Measurements from ENCODE around the gene SLC27A1. TPM values are rescaled to one million over a fixed set of nuclear protein-coding genes. Genes with fewer than 3 reads are reported as not detected.
"Not testable (repeated sequence)": the region's sequence is repeated elsewhere in the genome, so short reads cannot be mapped to it uniquely, and the experiment has no call there.

Gene SLC27A1
- total and polyA plus RNA-seq, 5 donors, result 28.2 to 63.6 (median 38.7) TPM

DNA sequence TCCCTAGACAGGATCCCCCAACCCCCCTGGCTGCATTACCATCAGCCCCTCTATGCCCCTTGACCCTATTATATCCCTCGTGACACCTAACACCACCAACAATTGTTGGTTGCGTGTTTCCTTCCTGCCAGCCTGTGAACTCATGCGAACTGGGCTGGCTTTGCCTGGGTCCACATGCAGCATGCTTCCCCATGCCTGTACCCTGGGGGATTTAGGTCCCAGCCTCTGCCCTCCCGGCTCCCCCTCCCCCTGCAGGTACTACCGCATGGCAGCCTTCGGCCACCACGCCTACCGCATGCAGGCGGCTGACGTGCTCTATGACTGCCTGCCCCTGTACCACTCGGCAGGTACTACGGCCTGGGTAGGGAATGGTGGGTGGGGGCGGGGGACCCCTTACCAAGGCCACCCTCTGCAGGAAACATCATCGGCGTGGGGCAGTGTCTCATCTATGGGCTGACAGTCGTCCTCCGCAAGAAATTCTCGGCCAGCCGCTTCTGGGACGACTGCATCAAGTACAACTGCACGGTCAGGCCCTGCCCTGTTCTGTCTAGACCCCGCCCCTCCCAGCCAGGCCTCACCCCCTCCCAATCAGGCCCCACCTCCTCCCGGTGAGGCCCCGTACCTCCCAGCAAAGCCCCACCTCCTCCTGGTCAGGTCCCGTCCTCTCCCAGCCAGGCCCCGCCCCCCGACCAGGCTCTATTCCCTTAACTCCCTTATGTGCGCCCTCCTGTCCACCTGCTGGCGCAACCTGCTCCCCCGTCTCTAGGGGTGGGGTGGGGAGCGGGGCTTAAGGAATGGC is 18.5 kb downstream of the SLC27A1 start:
- DNase-seq (peak; percentile 72 to 87 (median 85)), ATAC-seq (peak; percentile 82 to 95)
- Histone ChIP-seq H3K27ac (ENCODE audit: low read length) (no peak overlapping the region), H3K9me3 (ENCODE audit: control insufficient read depth, low read length) (no peaks in the 10 kb centered on the region), H3K27me3 (ENCODE audit: control insufficient read depth, insufficient read depth) (no peaks in the 10 kb centered on the region), H3K4me1 (ENCODE audit: control insufficient read depth, insufficient read depth, low read length) (no peaks in the 10 kb centered on the region), H3K4me3 (ENCODE audit: low read length) (no peak overlapping the region)
- intact Hi-C loops (cut with DNase I), result no loop called here
- 47% methylated on average over 31 of the region's 31 CpGs for WGBS

DNA sequence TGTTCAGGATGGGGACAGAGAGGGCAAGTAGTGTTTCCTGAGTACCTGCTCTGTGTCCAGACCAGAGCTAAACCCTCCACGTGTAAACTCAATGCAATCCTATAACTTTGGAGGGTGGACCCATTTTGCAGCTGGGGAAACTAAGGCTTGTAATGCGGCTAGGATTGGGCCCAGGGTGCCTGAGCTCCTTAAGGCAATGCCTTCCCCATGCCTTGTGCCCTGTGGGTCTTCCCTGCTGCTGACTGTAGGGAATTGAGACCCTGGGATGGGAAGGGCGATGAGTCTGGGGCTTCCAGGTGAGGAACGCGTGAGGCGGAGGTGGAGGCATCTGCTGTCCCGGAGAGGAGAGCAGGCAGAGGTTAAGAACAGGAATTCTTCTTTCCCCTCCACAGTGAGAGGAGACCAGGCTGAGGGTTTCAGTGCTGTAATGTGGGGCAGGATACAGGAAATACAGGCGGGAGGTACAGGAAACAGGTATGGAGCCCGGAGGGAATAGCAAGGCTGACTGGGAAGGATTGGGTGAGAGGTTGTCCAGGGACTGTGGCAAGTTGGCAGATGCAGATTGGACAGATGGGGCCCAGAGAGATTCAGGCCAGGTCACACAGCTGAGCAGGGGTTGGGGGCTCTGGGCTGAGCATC is 19.2 kb downstream of the SLC27A1 start:
- ATAC-seq (peak in 1 of 2 donors; percentile 12), DNase-seq (peak in 1 of 3 donors; percentile 16)
- Histone ChIP-seq H3K27me3 (ENCODE audit: control insufficient read depth, insufficient read depth) (no peaks in the 10 kb centered on the region), H3K9me3 (ENCODE audit: control insufficient read depth, low read length) (no peaks in the 10 kb centered on the region), H3K27ac (ENCODE audit: low read length) (no peak overlapping the region), H3K4me3 (ENCODE audit: low read length) (no peak overlapping the region), H3K4me1 (ENCODE audit: control insufficient read depth, insufficient read depth, low read length) (no peaks in the 10 kb centered on the region)
- 67% methylated on average over 9 of the region's 9 CpGs for WGBS
- intact Hi-C loops (cut with DNase I), result no loop called here

DNA sequence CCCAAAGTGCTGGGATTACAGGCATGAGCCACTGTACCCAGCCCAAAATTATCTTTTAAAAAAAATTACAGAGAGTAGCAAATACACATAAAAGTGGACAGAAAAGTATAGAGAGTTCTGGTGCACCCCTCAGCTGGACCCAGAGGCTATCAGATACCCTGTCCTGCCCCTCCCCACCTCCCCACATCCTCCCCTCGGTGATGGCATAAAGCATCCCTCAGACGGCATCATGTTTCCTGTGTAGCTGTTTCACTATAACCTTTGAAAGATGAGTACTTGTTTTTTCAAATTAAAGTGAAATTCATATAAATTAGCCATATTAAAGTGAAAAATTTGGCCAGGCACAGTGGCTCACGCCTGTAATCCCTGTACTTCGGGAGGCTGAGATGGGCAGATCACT is 20.1 kb downstream of the SLC27A1 start:
- no peak for ATAC-seq
- 62% methylated on average over 4 of the region's 4 CpGs for WGBS
- intact Hi-C loops (cut with DNase I), result no loop called here

DNA sequence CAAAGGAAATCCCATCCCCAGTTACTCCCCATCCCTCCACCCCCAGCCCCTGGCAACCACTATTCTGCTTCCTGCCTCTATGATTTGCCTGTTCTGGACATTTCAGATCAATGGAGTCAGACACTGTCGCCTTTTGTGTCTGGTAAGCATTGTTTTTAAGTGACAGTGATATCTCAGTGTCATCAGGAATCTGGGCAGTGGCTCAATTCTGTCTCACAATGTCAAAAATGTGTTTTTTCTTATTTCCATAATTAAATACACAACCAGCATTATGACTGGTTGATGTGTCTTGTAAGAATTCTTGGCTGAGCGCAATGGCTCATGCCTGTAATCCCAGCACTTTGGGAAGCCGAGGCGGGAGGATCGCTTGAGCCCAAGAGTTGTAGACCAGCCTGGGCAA is 21.0 kb downstream of the SLC27A1 start:
- WGBS, result 67% methylated on average over 5 of the region's 5 CpGs
- no peak overlapping the region for H3K4me3 ChIP-seq (ENCODE audit: low read length)
- no peak for ATAC-seq
- intact Hi-C loops (cut with DNase I), result no loop called here
- no peak overlapping the region for H3K27ac ChIP-seq (ENCODE audit: low read length)
- H3K9me3 ChIP-seq (ENCODE audit: control insufficient read depth, low read length), result no peaks in the 10 kb centered on the region
- peak in 1 of 3 donors; percentile 42 for DNase-seq
- H3K27me3 ChIP-seq (ENCODE audit: control insufficient read depth, insufficient read depth), result no peaks in the 10 kb centered on the region
- H3K4me1 ChIP-seq (ENCODE audit: control insufficient read depth, insufficient read depth, low read length), result no peaks in the 10 kb centered on the region

More for the DNA sequence above, 20.1 kb downstream of the SLC27A1 start:
- no peaks in the 10 kb centered on the region for H3K9me3 ChIP-seq (ENCODE audit: control insufficient read depth, low read length)
- peak in 1 of 3 donors; percentile 20 for DNase-seq
- H3K27ac ChIP-seq (ENCODE audit: low read length), result no peak overlapping the region
- H3K4me3 ChIP-seq (ENCODE audit: low read length), result no peak overlapping the region
- H3K4me1 ChIP-seq (ENCODE audit: control insufficient read depth, insufficient read depth, low read length), result no peaks in the 10 kb centered on the region
- H3K27me3 ChIP-seq (ENCODE audit: control insufficient read depth, insufficient read depth), result no peaks in the 10 kb centered on the region

DNA sequence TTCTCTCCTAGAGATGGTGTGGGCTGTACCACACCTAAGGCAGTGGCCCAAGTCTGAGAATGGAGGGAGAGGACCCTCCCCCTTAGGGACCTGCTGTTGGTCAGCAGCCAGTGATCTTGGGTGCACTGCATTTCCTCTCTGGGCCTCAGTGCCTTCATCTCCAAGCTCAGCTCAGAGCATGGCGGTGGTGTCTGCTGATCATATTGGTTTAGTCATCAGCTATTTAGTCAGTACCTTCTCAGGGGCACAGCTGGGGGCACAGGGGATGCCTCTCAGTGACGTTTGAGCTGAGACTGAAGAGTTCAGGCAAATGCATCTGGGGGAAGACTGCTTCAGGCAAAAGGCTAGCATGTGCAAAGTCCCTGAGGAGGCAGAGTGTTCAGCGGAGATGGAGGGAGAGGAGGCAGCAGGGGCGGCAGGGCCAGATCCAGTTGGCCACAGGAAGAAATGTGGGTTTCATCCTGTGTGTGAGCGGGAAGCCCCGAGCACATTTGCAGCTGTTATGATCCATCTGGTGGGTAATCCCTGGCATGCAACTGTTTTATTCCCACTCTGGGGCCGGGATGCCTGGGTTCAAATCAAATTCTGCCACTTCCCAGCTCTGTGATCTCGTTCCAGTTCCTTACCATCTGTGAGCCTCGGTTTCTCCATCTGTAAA is 25.4 kb downstream of the SLC27A1 start:
- Histone ChIP-seq H3K9me3 (ENCODE audit: control insufficient read depth, low read length) (no peaks in the 10 kb centered on the region), H3K27ac (ENCODE audit: low read length) (no peak overlapping the region), H3K4me1 (ENCODE audit: control insufficient read depth, insufficient read depth, low read length) (peaks cover 7% of the 10 kb centered on the region), H3K27me3 (ENCODE audit: control insufficient read depth, insufficient read depth) (no peaks in the 10 kb centered on the region), H3K4me3 (ENCODE audit: low read length) (no peak overlapping the region)
- ATAC-seq, result no peak
- intact Hi-C loops (cut with DNase I), result no loop called here
- DNase-seq, result peak in 1 of 3 donors; percentile 36
- WGBS, result 71% methylated on average over 9 of the region's 9 CpGs

DNA sequence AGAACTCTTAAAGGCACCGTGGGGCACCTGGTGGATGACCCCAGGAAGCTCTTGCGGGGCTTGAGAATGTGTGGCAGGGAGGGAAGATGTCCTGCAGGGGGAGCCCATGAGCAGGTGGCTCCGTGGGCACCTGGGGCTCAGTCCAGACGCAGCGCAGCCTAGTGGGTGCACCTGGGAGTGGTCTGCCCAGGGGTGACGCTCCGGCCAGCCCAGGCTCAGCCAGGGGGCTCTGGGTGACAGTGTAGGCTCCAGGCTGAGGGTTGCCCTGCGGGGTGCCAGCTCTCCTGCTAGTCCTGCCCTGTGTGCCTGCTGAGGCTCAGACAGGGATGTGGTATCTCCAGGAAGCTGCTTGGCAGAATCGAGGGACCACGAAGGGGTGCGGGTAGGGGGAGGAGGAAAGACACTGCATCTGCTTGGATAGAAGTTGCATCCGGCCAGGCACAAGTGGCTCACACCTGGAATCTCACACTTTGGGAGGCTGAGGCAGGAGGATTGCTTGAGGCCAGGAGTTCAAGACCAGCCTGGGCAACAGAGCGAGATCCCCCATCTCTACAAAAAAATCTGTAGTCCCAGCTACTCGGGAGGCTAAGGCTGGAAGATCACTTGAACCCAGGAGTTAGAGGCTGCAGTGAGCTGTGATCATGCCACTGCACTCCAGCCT is 26.1 kb downstream of the SLC27A1 start:
- Histone ChIP-seq H3K9me3 (ENCODE audit: control insufficient read depth, low read length) (no peaks in the 10 kb centered on the region), H3K27ac (ENCODE audit: low read length) (no peak overlapping the region), H3K27me3 (ENCODE audit: control insufficient read depth, insufficient read depth) (no peaks in the 10 kb centered on the region), H3K4me3 (ENCODE audit: low read length) (no peak overlapping the region), H3K4me1 (ENCODE audit: control insufficient read depth, insufficient read depth, low read length) (peaks cover 7% of the 10 kb centered on the region)
- ATAC-seq, result peak; percentile 51 to 73
- peak; percentile 71 to 88 (median 88) for DNase-seq
- 45% methylated on average over 14 of the region's 14 CpGs for WGBS
- intact Hi-C loops (cut with DNase I), result no loop called here

DNA sequence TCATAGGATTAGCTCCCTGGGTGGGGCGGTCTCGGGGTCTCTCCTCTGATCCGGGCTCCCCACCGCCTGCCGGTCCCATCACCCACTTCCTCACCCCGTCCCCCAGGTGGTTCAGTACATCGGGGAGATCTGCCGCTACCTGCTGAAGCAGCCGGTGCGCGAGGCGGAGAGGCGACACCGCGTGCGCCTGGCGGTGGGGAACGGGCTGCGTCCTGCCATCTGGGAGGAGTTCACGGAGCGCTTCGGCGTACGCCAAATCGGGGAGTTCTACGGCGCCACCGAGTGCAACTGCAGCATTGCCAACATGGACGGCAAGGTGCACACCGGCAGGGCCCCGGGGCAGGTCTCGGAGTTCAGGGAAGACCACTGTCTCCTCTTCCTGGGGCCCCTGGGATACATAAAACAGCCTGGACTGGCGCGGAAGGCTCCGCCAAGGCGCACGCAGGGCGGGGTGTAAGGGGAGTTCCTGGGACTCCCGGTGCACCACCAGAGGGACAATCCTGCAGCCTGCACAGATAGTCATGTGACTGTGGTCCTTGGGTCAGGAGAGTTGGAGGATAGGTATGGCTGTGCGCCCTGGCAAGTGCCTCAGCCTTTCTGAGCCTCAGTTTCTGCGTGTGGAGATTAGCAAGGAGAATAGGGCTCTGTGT is 26.9 kb downstream of the SLC27A1 start:
- no peak overlapping the region for H3K4me3 ChIP-seq (ENCODE audit: low read length)
- ATAC-seq, result no peak
- H3K9me3 ChIP-seq (ENCODE audit: control insufficient read depth, low read length), result no peaks in the 10 kb centered on the region
- H3K27me3 ChIP-seq (ENCODE audit: control insufficient read depth, insufficient read depth), result no peaks in the 10 kb centered on the region
- intact Hi-C loops (cut with DNase I), result no loop called here
- DNase-seq, result peak in 1 of 3 donors; percentile 42
- WGBS, result 73% methylated on average over 41 of the region's 41 CpGs
- H3K27ac ChIP-seq (ENCODE audit: low read length), result no peak overlapping the region
- H3K4me1 ChIP-seq (ENCODE audit: control insufficient read depth, insufficient read depth, low read length), result peaks cover 7% of the 10 kb centered on the region

DNA sequence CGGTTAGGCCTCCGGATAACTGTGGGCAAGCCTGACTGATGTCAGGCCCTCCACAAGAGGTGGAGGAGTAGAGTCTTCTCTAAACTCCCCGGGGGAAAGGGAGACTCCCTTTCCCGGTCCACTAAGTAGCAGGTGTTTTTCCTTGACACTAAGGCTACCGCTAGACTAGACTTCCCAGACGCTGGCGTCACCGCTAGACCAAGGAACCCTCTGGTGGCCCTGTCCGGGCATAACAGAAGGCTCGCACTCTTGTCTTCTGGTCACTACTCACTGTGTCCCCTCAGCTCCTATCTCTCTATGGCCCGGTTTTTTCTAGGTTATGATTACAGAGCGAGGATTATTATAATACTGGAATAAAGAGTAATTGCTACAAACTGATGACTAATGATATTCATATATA is 28.7 kb downstream of the SLC27A1 start:
- H3K4me3 ChIP-seq (ENCODE audit: low read length); H3K9me3 ChIP-seq (ENCODE audit: control insufficient read depth, low read length); H3K4me1 ChIP-seq (ENCODE audit: control insufficient read depth, insufficient read depth, low read length); ATAC-seq; intact Hi-C loops (cut with DNase I); H3K27ac ChIP-seq (ENCODE audit: low read length); H3K27me3 ChIP-seq (ENCODE audit: control insufficient read depth, insufficient read depth): not testable (repeated sequence)
- 65% methylated on average over 12 of the region's 12 CpGs for WGBS
- DNase-seq, result peak in 1 of 3 donors; percentile 13

DNA sequence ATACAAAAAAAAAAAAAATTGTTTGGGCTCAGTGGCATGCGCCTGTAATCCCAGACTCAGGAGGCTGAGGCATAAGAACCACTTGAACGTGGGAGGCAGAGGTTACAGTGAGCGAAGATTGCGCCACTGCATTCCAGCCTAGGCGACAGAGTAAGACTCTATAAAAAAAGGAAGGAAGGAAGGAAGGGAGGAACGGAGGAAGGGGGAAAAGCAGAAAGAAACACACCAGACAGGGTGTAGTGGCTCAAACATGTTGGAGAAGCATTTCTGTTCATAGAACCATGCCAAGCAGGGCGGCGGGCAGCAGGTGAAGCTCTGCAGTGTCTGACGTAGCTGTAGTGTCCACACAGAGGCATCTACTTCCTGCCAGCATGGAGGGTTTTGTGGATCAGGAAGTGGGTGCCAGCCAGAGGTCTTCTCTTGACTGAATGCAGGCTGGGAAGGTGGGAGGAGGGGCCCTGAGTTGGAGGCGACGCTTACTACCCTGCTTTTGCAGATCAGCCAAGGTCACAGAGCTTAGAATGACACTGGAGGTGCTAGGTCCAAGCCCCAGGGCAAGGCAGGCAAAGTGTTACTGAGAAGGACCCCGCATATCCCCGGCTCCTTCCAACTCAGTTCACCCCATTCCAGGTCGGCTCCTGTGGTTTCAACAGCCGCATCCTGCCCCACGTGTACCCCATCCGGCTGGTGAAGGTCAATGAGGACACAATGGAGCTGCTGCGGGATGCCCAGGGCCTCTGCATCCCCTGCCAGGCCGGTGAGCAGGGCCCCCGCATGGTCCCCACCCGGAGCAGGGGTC is 29.5 kb downstream of the SLC27A1 start:
- Histone ChIP-seq H3K9me3 (ENCODE audit: control insufficient read depth, low read length) (no peaks in the 10 kb centered on the region), H3K4me1 (ENCODE audit: control insufficient read depth, insufficient read depth, low read length) (peaks cover 7% of the 10 kb centered on the region), H3K27ac (ENCODE audit: low read length) (peak overlapping the region; percentile 65), H3K27me3 (ENCODE audit: control insufficient read depth, insufficient read depth) (no peaks in the 10 kb centered on the region), H3K4me3 (ENCODE audit: low read length) (no peak overlapping the region)
- intact Hi-C loops (cut with DNase I), result no loop called here
- peak; percentile 34 to 48 for ATAC-seq
- peak in 2 of 3 donors; percentile 73 to 74 for DNase-seq
- 40% methylated on average over 21 of the region's 21 CpGs for WGBS
